Erythroblast (primary cell): ENCODE measurements around the gene TACR2.

ENCODE experiments used
- DNase-seq, 2 experiments: peaks; one replicate each; lab custom pipeline; 2025; lab: John Stamatoyannopoulos, UW
- GATA1 ChIP-seq: IDR thresholded peaks from 2 replicates; pipeline ENCODE4 v1.6.1; 2011; ENCODE audit warnings: low read depth, mild to moderate bottlenecking, control low read depth, low read length, moderate library complexity
- POLR2A ChIP-seq: IDR thresholded peaks from 2 replicates; pipeline ENCODE4 v1.6.1; 2011; ENCODE audit warnings: mild to moderate bottlenecking, low read length

TACR2 gene

DNA sequence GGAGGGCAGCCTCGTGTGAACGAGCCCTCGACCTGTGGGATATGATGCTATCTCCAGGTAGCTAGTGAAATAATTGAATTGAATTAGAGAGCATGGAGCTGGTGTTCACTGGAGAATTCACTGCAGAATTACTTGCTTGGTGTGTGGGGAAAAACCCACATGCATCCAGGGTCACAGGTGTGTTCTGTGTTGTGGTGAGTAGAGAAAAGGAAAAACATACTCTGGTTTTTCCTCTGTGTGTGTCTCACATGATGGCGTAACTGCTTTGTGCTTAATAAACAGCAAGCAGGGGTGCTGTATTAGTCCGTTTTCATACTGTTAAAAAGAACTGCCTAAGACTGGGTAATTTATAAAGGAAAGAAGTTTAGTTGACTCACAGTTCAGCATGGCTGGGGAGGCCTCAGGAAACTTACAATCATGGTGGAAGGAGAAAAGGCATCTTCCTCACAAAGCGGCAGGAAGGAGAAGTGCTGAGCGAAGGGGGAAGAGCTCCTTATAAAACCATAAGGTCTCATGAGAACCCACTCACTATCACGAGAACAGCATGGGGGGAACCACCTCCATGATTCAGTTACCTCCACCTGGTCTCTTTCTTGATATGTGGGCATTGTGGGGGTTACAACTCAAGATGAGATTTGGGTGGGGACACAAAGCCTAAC lies 62.6 kb downstream of the TACR2 start:
- TF ChIP-seq POLR2A (no peak), GATA1 (no peak)
- DNase-seq, result no peak
